Neural cell (in vitro differentiated cells): ENCODE results near the gene GTF2H1.

ENCODE experiments used
- EP300 ChIP-seq: fragments of 450-650 bp; conservative IDR thresholded peaks from 2 replicates; pipeline ENCODE4 v1.6.1; 2014; ENCODE audit warnings: antibody characterized with exemption, mild to moderate bottlenecking, moderate library complexity; ENCODE audit not compliant: poor library complexity, severe bottlenecking
- EZH2 ChIP-seq: fragments of 200-600, 300-800 bp; shearing (Covaris generic), sonication (generic); IDR thresholded peaks from 2 replicates; pipeline ENCODE4 v1.6.1; 2014; ENCODE audit warnings: antibody characterized with exemption, low read length, borderline replicate concordance, mild to moderate bottlenecking; ENCODE audit not compliant: insufficient read depth, poor library complexity, severe bottlenecking
- MXI1 ChIP-seq: fragments of 450-650 bp; conservative IDR thresholded peaks from 2 replicates; pipeline ENCODE4 v1.6.1; 2014; ENCODE audit warnings: antibody characterized with exemption, mild to moderate bottlenecking; ENCODE audit not compliant: poor library complexity, severe bottlenecking
- POLR2AphosphoS5 ChIP-seq: IDR thresholded peaks from 2 replicates; pipeline ENCODE4 v1.6.1; 2012
- RAD21 ChIP-seq: fragments of 450-650 bp; conservative IDR thresholded peaks from 2 replicates; pipeline ENCODE4 v1.6.1; 2014; ENCODE audit warnings: antibody characterized with exemption, mild to moderate bottlenecking, moderate library complexity
- SMC3 ChIP-seq: fragments of 450-650 bp; conservative IDR thresholded peaks from 2 replicates; pipeline ENCODE4 v1.6.1; 2014; ENCODE audit warnings: antibody characterized with exemption, mild to moderate bottlenecking, moderate library complexity; ENCODE audit not compliant: poor library complexity
- TAF1 ChIP-seq: IDR thresholded peaks from 2 replicates; pipeline ENCODE4 v1.6.1; 2012; ENCODE audit warnings: low read depth
- TF ChIP-seq, protein P1 (sequence below): fragments of 450-650 bp; IDR thresholded peaks from 2 replicates; pipeline ENCODE4 v1.5.1; 2014; ENCODE audit warnings: antibody characterized with exemption, mild to moderate bottlenecking, moderate library complexity; ENCODE audit not compliant: poor library complexity, severe bottlenecking
- TF ChIP-seq, protein P2 (sequence below): IDR thresholded peaks from 2 replicates; pipeline ENCODE4 v1.6.1; 2012; ENCODE audit warnings: borderline replicate concordance

DNA sequence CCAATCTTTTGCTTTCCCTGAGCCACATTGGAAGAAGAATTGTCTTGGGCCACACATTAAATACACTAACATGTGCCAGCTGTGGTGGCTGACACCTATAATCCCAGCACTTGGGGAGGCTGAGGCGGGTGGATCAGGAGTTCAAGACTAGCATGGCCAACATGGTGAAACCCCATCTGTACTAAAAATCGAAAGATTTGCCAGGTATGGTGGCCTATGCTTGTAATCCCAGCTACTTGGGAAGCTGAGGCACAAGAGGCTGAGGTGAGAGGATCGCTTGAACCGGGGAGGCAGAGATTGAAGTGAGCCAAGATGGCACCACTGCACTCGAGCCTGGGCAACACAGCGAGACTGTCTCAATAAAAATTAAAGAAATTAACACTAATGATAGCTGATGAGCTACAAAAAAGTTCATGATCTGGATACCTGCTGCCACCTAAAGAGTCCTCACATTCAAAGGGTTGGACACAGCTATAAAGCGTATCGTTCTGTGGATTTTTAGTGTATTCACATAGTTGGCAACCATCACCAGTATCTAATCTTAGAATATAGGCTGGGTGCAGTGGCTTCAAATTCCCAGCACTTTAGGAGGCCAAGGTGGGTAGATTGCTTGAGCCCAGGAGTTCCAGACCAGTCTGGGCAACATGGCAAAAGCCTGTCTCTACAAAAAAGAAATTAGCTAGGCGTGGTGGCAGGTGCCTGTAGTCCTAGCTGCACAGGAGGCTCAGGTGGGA is 86.4 kb downstream of the GTF2H1 start:
- TF ChIP-seq, protein P1, sequence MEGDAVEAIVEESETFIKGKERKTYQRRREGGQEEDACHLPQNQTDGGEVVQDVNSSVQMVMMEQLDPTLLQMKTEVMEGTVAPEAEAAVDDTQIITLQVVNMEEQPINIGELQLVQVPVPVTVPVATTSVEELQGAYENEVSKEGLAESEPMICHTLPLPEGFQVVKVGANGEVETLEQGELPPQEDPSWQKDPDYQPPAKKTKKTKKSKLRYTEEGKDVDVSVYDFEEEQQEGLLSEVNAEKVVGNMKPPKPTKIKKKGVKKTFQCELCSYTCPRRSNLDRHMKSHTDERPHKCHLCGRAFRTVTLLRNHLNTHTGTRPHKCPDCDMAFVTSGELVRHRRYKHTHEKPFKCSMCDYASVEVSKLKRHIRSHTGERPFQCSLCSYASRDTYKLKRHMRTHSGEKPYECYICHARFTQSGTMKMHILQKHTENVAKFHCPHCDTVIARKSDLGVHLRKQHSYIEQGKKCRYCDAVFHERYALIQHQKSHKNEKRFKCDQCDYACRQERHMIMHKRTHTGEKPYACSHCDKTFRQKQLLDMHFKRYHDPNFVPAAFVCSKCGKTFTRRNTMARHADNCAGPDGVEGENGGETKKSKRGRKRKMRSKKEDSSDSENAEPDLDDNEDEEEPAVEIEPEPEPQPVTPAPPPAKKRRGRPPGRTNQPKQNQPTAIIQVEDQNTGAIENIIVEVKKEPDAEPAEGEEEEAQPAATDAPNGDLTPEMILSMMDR = no peak
- TF ChIP-seq TAF1 (no peak), SMC3 (no peak), EZH2 (no peak), POLR2AphosphoS5 (no peak), RAD21 (no peak), EP300 (no peak), MXI1 (no peak)
- TF ChIP-seq, protein P2, sequence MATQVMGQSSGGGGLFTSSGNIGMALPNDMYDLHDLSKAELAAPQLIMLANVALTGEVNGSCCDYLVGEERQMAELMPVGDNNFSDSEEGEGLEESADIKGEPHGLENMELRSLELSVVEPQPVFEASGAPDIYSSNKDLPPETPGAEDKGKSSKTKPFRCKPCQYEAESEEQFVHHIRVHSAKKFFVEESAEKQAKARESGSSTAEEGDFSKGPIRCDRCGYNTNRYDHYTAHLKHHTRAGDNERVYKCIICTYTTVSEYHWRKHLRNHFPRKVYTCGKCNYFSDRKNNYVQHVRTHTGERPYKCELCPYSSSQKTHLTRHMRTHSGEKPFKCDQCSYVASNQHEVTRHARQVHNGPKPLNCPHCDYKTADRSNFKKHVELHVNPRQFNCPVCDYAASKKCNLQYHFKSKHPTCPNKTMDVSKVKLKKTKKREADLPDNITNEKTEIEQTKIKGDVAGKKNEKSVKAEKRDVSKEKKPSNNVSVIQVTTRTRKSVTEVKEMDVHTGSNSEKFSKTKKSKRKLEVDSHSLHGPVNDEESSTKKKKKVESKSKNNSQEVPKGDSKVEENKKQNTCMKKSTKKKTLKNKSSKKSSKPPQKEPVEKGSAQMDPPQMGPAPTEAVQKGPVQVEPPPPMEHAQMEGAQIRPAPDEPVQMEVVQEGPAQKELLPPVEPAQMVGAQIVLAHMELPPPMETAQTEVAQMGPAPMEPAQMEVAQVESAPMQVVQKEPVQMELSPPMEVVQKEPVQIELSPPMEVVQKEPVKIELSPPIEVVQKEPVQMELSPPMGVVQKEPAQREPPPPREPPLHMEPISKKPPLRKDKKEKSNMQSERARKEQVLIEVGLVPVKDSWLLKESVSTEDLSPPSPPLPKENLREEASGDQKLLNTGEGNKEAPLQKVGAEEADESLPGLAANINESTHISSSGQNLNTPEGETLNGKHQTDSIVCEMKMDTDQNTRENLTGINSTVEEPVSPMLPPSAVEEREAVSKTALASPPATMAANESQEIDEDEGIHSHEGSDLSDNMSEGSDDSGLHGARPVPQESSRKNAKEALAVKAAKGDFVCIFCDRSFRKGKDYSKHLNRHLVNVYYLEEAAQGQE = no peak
